NCI-H2196 treated with DMSO at 0.1 percent for 48 hours (cell line): Measurements from ENCODE around the gene RER1.

ENCODE experiments used
- DNase-seq: peaks from one replicate; lab custom pipeline; 2025; ENCODE audit not compliant: unreplicated experiment; lab: John Stamatoyannopoulos, UW

Gene RER1

GRCh38 chr1:2442661-2443060 is 51.0 kb downstream of the RER1 start:
- no peak for DNase-seq

- no peak for DNase-seq
Observed at GRCh38 chr1:2443277-2444137, 51.9 kb downstream of the RER1 start.

- no peak for DNase-seq
Observed at GRCh38 chr1:2444138-2444591, 52.5 kb downstream of the RER1 start.

GRCh38 chr1:2445162-2445822 is 53.7 kb downstream of the RER1 start:
- no peak for DNase-seq

- no peak for DNase-seq
Observed at GRCh38 chr1:2445823-2446215, 54.2 kb downstream of the RER1 start.

- no peak for DNase-seq
Observed at GRCh38 chr1:2446394-2446793, 54.8 kb downstream of the RER1 start.

- no peak for DNase-seq
Observed at GRCh38 chr1:2446861-2447260, 55.2 kb downstream of the RER1 start.

- DNase-seq = no peak
Observed at GRCh38 chr1:2447276-2448097, 55.8 kb downstream of the RER1 start.

- no peak for DNase-seq
Observed at GRCh38 chr1:2448098-2448445, 56.4 kb downstream of the RER1 start.

GRCh38 chr1:2449636-2450454 is 58.2 kb downstream of the RER1 start:
- no peak for DNase-seq

- no peak for DNase-seq
Observed at GRCh38 chr1:2451741-2452140, 60.1 kb downstream of the RER1 start.

- no peak for DNase-seq
Observed at GRCh38 chr1:2452201-2452931, 60.7 kb downstream of the RER1 start.

GRCh38 chr1:2452932-2453315 is 61.3 kb downstream of the RER1 start:
- DNase-seq = no peak

GRCh38 chr1:2454227-2454626 is 62.6 kb downstream of the RER1 start:
- DNase-seq = no peak
